GM23248 (cell line): ENCODE measurements around the gene ACADS. TPM values are rescaled to one million over a fixed set of nuclear protein-coding genes. Genes with fewer than 3 reads are reported as not detected.

Source experiments
- DNase-seq: peaks from one replicate; pipeline ENCODE4 v3.0.0-alpha.2; 2015
- H2AFZ ChIP-seq: fragments of 200-600 bp; sonication (generic); 2 replicates; pipeline ENCODE4 v1.6.1; 2016; ENCODE audit warnings: antibody characterized with exemption
- H3F3A ChIP-seq: fragments of 200-600 bp; sonication (generic); 2 replicates; pipeline ENCODE4 v1.6.1; 2016; ENCODE audit warnings: mild to moderate bottlenecking, antibody characterized with exemption, mixed run types; ENCODE audit not compliant: insufficient read depth
- H3K27ac ChIP-seq: fragments of 200-600 bp; sonication (generic); 2 replicates; pipeline ENCODE4 v1.5.1; 2016; ENCODE audit warnings: mild to moderate bottlenecking
- H3K27me3 ChIP-seq: fragments of 200-600 bp; sonication (generic); replicated peaks from 2 replicates; pipeline ENCODE4 v1.6.1; 2016; ENCODE audit warnings: mild to moderate bottlenecking; ENCODE audit not compliant: insufficient read depth
- H3K36me3 ChIP-seq: fragments of 200-600 bp; sonication (generic); 2 replicates; pipeline ENCODE4 v1.6.1; 2016; ENCODE audit warnings: low read depth, mild to moderate bottlenecking
- H3K4me1 ChIP-seq: fragments of 200-600 bp; sonication (generic); 2 replicates; pipeline ENCODE4 v1.6.1; 2016; ENCODE audit warnings: mild to moderate bottlenecking; ENCODE audit not compliant: insufficient read depth
- H3K4me2 ChIP-seq: fragments of 200-600 bp; sonication (generic); one replicate; pipeline ENCODE4 v1.6.1; 2016; ENCODE audit warnings: mild to moderate bottlenecking; ENCODE audit not compliant: unreplicated experiment
- H3K4me3 ChIP-seq: fragments of 200-600 bp; sonication (generic); 2 replicates; pipeline ENCODE4 v1.5.1; 2016; ENCODE audit warnings: mild to moderate bottlenecking
- H3K79me2 ChIP-seq: fragments of 200-600 bp; sonication (generic); 2 replicates; pipeline ENCODE4 v1.6.1; 2016; ENCODE audit warnings: mild to moderate bottlenecking; ENCODE audit not compliant: insufficient read depth
- H3K9ac ChIP-seq: fragments of 200-600 bp; sonication (generic); 2 replicates; pipeline ENCODE4 v1.6.1; 2016; ENCODE audit warnings: mild to moderate bottlenecking
- H3K9me2 ChIP-seq: fragments of 200-600 bp; sonication (generic); 2 replicates; pipeline ENCODE4 v1.6.1; 2016; ENCODE audit warnings: mixed run types, mild to moderate bottlenecking, moderate library complexity; ENCODE audit not compliant: insufficient read depth
- H3K9me3 ChIP-seq: fragments of 200-600 bp; sonication (generic); one replicate; pipeline ENCODE4 v1.6.1; 2017; ENCODE audit warnings: low read depth
- H4K20me1 ChIP-seq: fragments of 200-600 bp; sonication (generic); 2 replicates; pipeline ENCODE4 v1.6.0; 2016; ENCODE audit not compliant: insufficient read depth
- EZH2 ChIP-seq: fragments of 200-600 bp; sonication (generic); IDR thresholded peaks from 2 replicates; pipeline ENCODE4 v1.6.1; 2018; ENCODE audit warnings: antibody characterized with exemption, mild to moderate bottlenecking; ENCODE audit not compliant: insufficient read depth, poor library complexity, severe bottlenecking
- EZH2phosphoT487 ChIP-seq: fragments of 200-600 bp; sonication (generic); IDR thresholded peaks from 2 replicates; pipeline ENCODE4 v1.6.1; 2018; ENCODE audit warnings: antibody characterized with exemption, moderate library complexity, mild to moderate bottlenecking, low read depth; ENCODE audit not compliant: insufficient read depth
- WGBS, 2 experiments: methylation state at CpG; one replicate each; pipeline ENCODE4 v1.1.6; 2015 to 2017; ENCODE audit warnings: low lambda C conversion rate in 2 of 2, low coverage in 1 of 2; ENCODE audit errors: missing lambda C conversion rate in 2 of 2; 5-methylcytosine and 5-hydroxymethylcytosine counted together
- in situ Hi-C: fragments of 300-500 bp; cut with MboI; formaldehyde crosslinking; loops from 2 replicates; pipeline ENCODE4 v1.15.0; 2020
- polyA plus RNA-seq: library from polyadenylated mRNA; unstranded; fragments of >200 nt; fragmentation: Nextera tagmentation; extraction: Ambion mirVana; gene quantifications from 2 replicates; pipeline ENCODE4 v1.2.1, GENCODE V29; 2016
- total RNA-seq: library from RNA; depleted of rRNA; stranded (reverse); fragments of >200 nt; shearing (Covaris generic); gene quantifications from 2 replicates; pipeline ENCODE4 v1.2.3, GENCODE V29; 2014

ACADS gene
- total and polyA plus RNA-seq, 2 experiments from 2014 or later: 10.5 to 14.5 TPM

DNA sequence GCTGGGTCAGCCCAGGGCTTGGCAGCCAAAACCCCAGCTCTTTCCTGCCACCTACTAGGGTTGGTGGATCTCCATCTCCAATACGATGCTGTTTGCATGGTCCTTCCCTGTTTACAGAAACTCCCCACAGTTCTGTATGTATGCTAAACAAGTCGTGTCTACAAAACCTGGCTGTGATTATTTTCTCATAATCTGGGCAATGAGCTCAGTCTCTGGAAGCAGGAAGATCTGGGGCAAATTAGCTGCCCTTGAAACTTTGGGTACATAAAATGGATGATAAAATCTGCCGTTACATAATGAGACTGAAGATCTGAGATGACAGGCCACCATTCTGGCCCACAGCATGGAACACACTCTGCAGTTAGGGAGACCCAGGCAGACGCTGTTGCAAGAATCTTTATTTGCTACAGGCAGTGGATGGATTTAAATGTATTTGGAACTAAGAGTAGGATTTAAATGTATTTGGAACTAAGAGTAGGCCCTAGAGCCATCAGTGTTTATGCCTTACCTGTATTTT lies 31.7 kb downstream of the ACADS start:
- in situ Hi-C loops: no loop called here
- H2AFZ ChIP-seq: no peak overlapping the region
- 24 to 33% methylated on average over 4 of the region's 4 CpGs for WGBS, 2 experiments
- no peak overlapping the region for H3K4me2 ChIP-seq
- H3K27ac ChIP-seq: no peak overlapping the region
- 0 out of 2 replicates have a peak, but pooled peaks cover 3% of the 10 kb centered on the region for H3K36me3 ChIP-seq
- TF ChIP-seq EZH2phosphoT487 (no peak), EZH2 (no peak)
- no peaks in the 10 kb centered on the region for H3K79me2 ChIP-seq
- H3K27me3 ChIP-seq: no peaks in the 10 kb centered on the region
- no peaks in the 10 kb centered on the region for H4K20me1 ChIP-seq
- H3K4me1 ChIP-seq: no peaks in the 10 kb centered on the region
- DNase-seq: no peak
- H3K9me3 ChIP-seq: no peaks in the 10 kb centered on the region
- H3K9ac ChIP-seq: no peak overlapping the region
- H3F3A ChIP-seq: no peaks in the 10 kb centered on the region
- no peaks in the 10 kb centered on the region for H3K9me2 ChIP-seq
- no peak overlapping the region for H3K4me3 ChIP-seq

DNA sequence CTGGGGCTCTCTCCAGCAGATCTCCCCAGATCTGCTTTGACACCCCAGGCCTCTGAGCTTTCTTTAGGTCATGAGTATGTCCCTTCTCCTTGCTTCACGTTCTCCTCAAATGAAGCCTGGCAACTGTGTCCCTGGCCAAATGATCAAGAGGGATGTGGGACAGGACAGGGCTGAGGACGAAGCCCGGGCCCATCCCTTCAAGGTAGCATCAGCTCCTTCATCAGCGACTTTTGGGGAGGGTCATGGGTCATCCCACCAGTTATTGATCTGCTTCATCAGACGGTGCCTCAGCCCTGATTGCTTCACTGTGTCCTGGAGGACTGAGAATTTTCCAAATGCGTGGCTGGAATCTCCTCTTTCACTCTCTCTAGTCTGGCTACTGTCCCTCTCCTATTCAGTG lies 32.3 kb downstream of the ACADS start:
- H3K36me3 ChIP-seq: 0 out of 2 replicates have a peak, but pooled peaks cover 3% of the 10 kb centered on the region
- TF ChIP-seq EZH2phosphoT487 (no peak), EZH2 (no peak)
- in situ Hi-C loops: no loop called here
- H3K27ac ChIP-seq: no peak overlapping the region
- no peaks in the 10 kb centered on the region for H3K9me2 ChIP-seq
- no peak overlapping the region for H3K9ac ChIP-seq
- no peaks in the 10 kb centered on the region for H3K9me3 ChIP-seq
- H2AFZ ChIP-seq: no peak overlapping the region
- WGBS, 2 experiments: 85 to 91% methylated on average over 6 of the region's 6 CpGs
- H3K79me2 ChIP-seq: no peaks in the 10 kb centered on the region
- H3F3A ChIP-seq: no peaks in the 10 kb centered on the region
- no peak overlapping the region for H3K4me3 ChIP-seq
- no peaks in the 10 kb centered on the region for H3K4me1 ChIP-seq
- H3K27me3 ChIP-seq: no peaks in the 10 kb centered on the region
- no peak overlapping the region for H3K4me2 ChIP-seq
- no peak for DNase-seq
- H4K20me1 ChIP-seq: no peaks in the 10 kb centered on the region

DNA sequence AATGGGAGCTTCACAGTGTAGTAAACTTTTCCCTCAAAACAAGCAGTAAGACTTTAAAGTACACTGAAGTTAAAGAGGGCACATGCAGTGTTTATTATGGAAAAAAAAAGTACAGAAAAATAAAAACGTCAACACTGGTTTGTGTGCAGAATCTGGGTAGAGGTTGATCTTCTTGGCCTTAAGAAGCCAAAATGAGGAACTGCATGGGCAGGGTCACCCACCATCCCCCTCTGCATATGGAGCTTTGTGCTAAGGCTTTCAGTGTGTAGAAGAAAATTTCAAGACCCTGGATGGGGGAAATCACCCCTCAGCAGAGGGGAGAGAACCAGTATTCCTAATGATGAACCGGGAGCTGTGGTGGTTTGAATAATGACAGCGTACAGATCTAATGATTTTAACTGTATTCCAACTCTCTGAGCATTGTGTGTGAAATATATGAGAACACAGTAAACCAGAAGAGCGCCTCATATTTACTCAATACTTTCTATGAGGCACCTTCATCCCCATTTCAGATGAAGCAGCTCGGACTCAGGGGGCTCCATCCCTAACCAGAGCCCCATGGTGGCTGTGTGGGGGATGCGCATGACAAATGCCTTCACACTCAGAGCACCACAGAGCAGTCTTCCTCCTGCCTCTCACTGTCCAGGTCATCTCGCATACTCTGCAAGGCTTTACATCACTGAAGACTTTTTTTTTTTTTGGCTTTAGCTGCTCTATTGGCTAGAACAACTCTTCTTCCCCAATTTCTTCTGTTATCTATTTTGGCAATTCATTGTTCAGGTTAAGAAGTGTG lies 33.4 kb downstream of the ACADS start:
- Histone ChIP-seq H3F3A (no peaks in the 10 kb centered on the region), H3K27me3 (no peaks in the 10 kb centered on the region), H3K4me3 (no peak overlapping the region), H2AFZ (no peak overlapping the region), H3K4me1 (no peaks in the 10 kb centered on the region), H3K79me2 (no peaks in the 10 kb centered on the region), H3K9me2 (no peaks in the 10 kb centered on the region), H3K9me3 (no peaks in the 10 kb centered on the region), H4K20me1 (no peaks in the 10 kb centered on the region), H3K4me2 (no peak overlapping the region), H3K27ac (no peak overlapping the region), H3K36me3 (0 out of 2 replicates have a peak, but pooled peaks cover 3% of the 10 kb centered on the region), H3K9ac (no peak overlapping the region)
- 83 to 88% methylated on average over 7 of the region's 7 CpGs for WGBS, 2 experiments
- no peak for DNase-seq
- TF ChIP-seq EZH2 (no peak), EZH2phosphoT487 (no peak)
- in situ Hi-C loops: no loop called here

DNA sequence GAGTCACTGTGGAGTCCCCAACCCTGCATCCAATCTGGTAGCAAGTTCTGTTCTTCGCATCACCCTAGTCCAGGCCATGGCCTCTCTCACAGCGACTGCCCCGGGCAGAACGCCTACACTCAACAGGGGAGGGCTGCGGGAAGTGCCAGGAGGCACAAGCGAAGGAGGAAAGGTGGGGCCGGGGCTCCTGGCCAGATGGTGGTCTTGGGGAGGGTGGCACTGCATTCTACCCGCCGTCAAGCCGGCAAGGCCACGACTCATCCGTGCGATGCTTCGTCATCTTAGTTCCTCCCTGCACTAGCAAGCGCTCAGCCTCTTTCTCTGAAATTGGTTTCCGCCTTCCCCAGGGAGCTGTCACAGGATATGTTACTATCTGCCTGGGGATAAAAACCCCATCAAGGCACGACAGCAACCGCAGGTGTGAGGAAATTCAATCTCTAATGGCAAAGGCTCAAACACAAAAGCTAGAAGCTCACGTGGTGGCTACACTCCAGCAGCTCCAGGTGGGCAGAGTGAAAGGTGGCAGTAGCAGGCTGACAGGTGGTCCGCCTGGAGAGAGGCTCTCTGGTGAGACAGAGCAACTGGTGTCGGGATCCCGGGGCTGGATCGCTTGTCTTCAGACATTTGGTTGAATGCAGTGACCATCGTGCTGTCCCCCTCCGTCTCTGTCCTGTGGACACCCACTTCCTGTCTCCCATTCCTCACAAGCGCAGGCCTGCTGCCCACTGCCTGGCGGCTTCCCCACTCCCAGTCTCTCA lies 34.1 kb downstream of the ACADS start:
- Histone ChIP-seq H3K27ac (no peak overlapping the region), H3K9ac (no peak overlapping the region), H3K27me3 (no peaks in the 10 kb centered on the region), H3K36me3 (0 out of 2 replicates have a peak, but pooled peaks cover 3% of the 10 kb centered on the region), H3F3A (no peaks in the 10 kb centered on the region), H3K79me2 (no peaks in the 10 kb centered on the region), H4K20me1 (no peaks in the 10 kb centered on the region), H3K9me2 (no peaks in the 10 kb centered on the region), H3K4me3 (no peak overlapping the region), H3K4me1 (no peaks in the 10 kb centered on the region), H3K9me3 (no peaks in the 10 kb centered on the region), H3K4me2 (no peak overlapping the region), H2AFZ (no peak overlapping the region)
- WGBS, 2 experiments: 88% methylated on average over 23 to 27 of the region's 27 CpGs
- DNase-seq: no peak
- TF ChIP-seq EZH2: no peak
- no peak for TF ChIP-seq EZH2phosphoT487
- in situ Hi-C loops: no loop called here
